GM12878 (cell line): ENCODE results near the gene DUS3L. TPM values are rescaled to one million over a fixed set of nuclear protein-coding genes. Genes with fewer than 3 reads are reported as not detected.

Experiments used
- ATAC-seq: fragments of 200-7000 bp; cut with Tn5 transposase; 3 replicates; pipeline ENCODE4 v1.9.1; 2020; ENCODE audit warnings: mild to moderate bottlenecking, moderate library complexity
- BruUV-seq: library from RNA; stranded (reverse); fragments of 400-500 nt; replicated peaks from 2 replicates; lab custom pipeline; 2021; lab: Mats Ljungman, UMichigan
- CTCF ChIA-PET: fragments of 300-600 bp; sonication (Branson Sonifier 250); formaldehyde crosslinking; extraction: SDS; loops from one replicate; lab custom pipeline; 2021; ENCODE audit warnings: inconsistent platforms; lab: Yijun Ruan, JAX
- POLR2A ChIA-PET: fragments of 350-600 bp; formaldehyde crosslinking; extraction: SDS; loops from one replicate; lab custom pipeline; 2021; ENCODE audit warnings: inconsistent platforms; lab: Charles Lee
- RAD21 ChIA-PET: fragments of 300-600 bp; sonication (Branson Sonifier 250); formaldehyde crosslinking; loops from one replicate; lab custom pipeline; 2023; ENCODE audit warnings: antibody characterized with exemption; ENCODE audit not compliant: unreplicated experiment; lab: Charles Lee
- SMC1A ChIA-PET: fragments of 300-600 bp; sonication (Branson Sonifier 250); formaldehyde crosslinking; loops from one replicate; lab custom pipeline; 2023; ENCODE audit not compliant: unreplicated experiment, uncharacterized antibody; lab: Charles Lee
- DNase-seq: peaks from one replicate; pipeline ENCODE4 v3.0.0-alpha.2; 2011; ENCODE audit warnings: low read depth, low spot score
- FAIRE-seq: peaks from 3 replicates; lab custom pipeline; 2011; peaks lifted over from hg19 to GRCh38; lab: Jason Lieb, UNC
- H2AFZ ChIP-seq: 2 replicates; pipeline ENCODE4 v1.6.0; 2011; ENCODE audit warnings: low read depth, low read length, control low read depth; ENCODE audit not compliant: control insufficient read depth
- H3K27ac ChIP-seq: 2 replicates; pipeline ENCODE4 v1.5.1; 2011; ENCODE audit warnings: control low read depth; ENCODE audit not compliant: control insufficient read depth, insufficient read depth
- H3K27me3 ChIP-seq, 2 experiments: replicated peaks in 1 of 2; 2 replicates each; pipeline versions ENCODE4 v1.6.0 to v1.6.1; 2011; ENCODE audit warnings: low read length in 1 of 2; ENCODE audit not compliant: control insufficient read depth in 2 of 2, insufficient read depth in 2 of 2
- H3K36me3 ChIP-seq, 2 experiments: 2 replicates each; pipeline ENCODE4 v1.5.1; 2011; ENCODE audit warnings: low read length in 1 of 2; ENCODE audit not compliant: control insufficient read depth in 2 of 2, insufficient read depth in 2 of 2
- H3K4me1 ChIP-seq: 2 replicates; pipeline ENCODE4 v1.6.1; 2011; ENCODE audit warnings: mild to moderate bottlenecking, low read length, moderate library complexity, mixed read lengths; ENCODE audit not compliant: control insufficient read depth, insufficient read depth
- H3K4me2 ChIP-seq: 2 replicates; pipeline ENCODE4 v1.6.0; 2011; ENCODE audit warnings: control low read depth; ENCODE audit not compliant: control insufficient read depth, insufficient read depth
- H3K4me3 ChIP-seq: fragments of 200-600 bp; sonication (generic); 2 replicates; pipeline ENCODE4 v1.5.1; 2016
- H3K79me2 ChIP-seq: 2 replicates; pipeline ENCODE4 v1.6.0; 2011; ENCODE audit warnings: low read length; ENCODE audit not compliant: control insufficient read depth, insufficient read depth
- H3K9ac ChIP-seq: 2 replicates; pipeline ENCODE4 v1.8.0; 2011; ENCODE audit warnings: low read length, control low read depth, mixed read lengths; ENCODE audit not compliant: control insufficient read depth, insufficient read depth
- H3K9me3 ChIP-seq: replicated peaks from 3 replicates; pipeline ENCODE4 v1.5.1; 2011; ENCODE audit warnings: mild to moderate bottlenecking, low read length; ENCODE audit not compliant: control insufficient read depth, insufficient read depth
- H4K20me1 ChIP-seq: 2 replicates; pipeline ENCODE4 v1.6.0; 2011; ENCODE audit not compliant: control insufficient read depth, insufficient read depth
- BRCA1 ChIP-seq: IDR thresholded peaks from 2 replicates; pipeline ENCODE4 v1.6.1; 2011; ENCODE audit warnings: low read depth, low read length, improper control_type of control experiment
- CBX3 ChIP-seq: fragments of 200-600 bp; sonication (generic); IDR thresholded peaks from 2 replicates; pipeline ENCODE4 v1.6.1; 2016; ENCODE audit warnings: low read depth, borderline replicate concordance
- CUX1 ChIP-seq: IDR thresholded peaks from 2 replicates; pipeline ENCODE4 v1.6.1; 2012; ENCODE audit warnings: improper control_type of control experiment, low read depth, low read length; ENCODE audit not compliant: insufficient replicate concordance
- EZH2 ChIP-seq: IDR thresholded peaks from 2 replicates; pipeline ENCODE4 v1.6.1; 2012; ENCODE audit warnings: low read depth, mild to moderate bottlenecking, control low read depth, inconsistent platforms, low read length, borderline replicate concordance; ENCODE audit not compliant: control insufficient read depth
- FOXM1 ChIP-seq: IDR thresholded peaks from 2 replicates; pipeline ENCODE4 v1.6.1; 2012; ENCODE audit warnings: low read depth, mild to moderate bottlenecking, inconsistent platforms, low read length, moderate library complexity
- JUND ChIP-seq: IDR thresholded peaks from 2 replicates; pipeline ENCODE4 v1.6.1; 2012; ENCODE audit warnings: low read depth, mild to moderate bottlenecking, low read length, improper control_type of control experiment, moderate library complexity
- MTA3 ChIP-seq: IDR thresholded peaks from 2 replicates; pipeline ENCODE4 v1.6.1; 2012; ENCODE audit warnings: low read length, inconsistent platforms, borderline replicate concordance
- NBN ChIP-seq: fragments of 450-650 bp; IDR thresholded peaks from 2 replicates; pipeline ENCODE4 v1.6.1; 2016
- NR2C2 ChIP-seq: IDR thresholded peaks from 2 replicates; pipeline ENCODE4 v1.6.1; 2011; ENCODE audit warnings: borderline replicate concordance, low read depth; ENCODE audit not compliant: control insufficient read depth, insufficient read length
- RAD51 ChIP-seq: fragments of 450-650 bp; IDR thresholded peaks from 2 replicates; pipeline ENCODE4 v1.6.1; 2016; ENCODE audit warnings: moderate library complexity, mild to moderate bottlenecking, inconsistent platforms
- SIN3A ChIP-seq: IDR thresholded peaks from 2 replicates; pipeline ENCODE4 v1.6.1; 2012; ENCODE audit warnings: low read depth, low read length, improper control_type of control experiment
- WGBS: methylation state at CpG from one replicate; pipeline ENCODE4 v1.1.6; 2016; ENCODE audit warnings: low lambda C conversion rate; ENCODE audit not compliant: insufficient replicate concordance, insufficient coverage; ENCODE audit errors: missing lambda C conversion rate; 5-methylcytosine and 5-hydroxymethylcytosine counted together
- in situ Hi-C: fragments of 300-500 bp; cut with MboI; formaldehyde crosslinking; loops from 9 replicates; pipeline ENCODE4 v1.14.3; 2018; ENCODE audit warnings: mixed read lengths
- intact Hi-C: fragments of 100-400 bp; cut with micrococcal nuclease; formaldehyde crosslinking; loops from one replicate; pipeline ENCODE4 v1.14.2; 2022; ENCODE audit not compliant: unreplicated experiment
- polyA plus RNA-seq, 11 experiments: library from polyadenylated mRNA; depleted of rRNA in 4 of 11; unstranded in 6 of 11; stranded (reverse) in 5 of 11; fragments of >200 nt; fragmentation: Nextera tagmentation in 4 of 11; fragmentation: Illumina TruSeq in 1 of 11; extraction: Ambion mirVana in 4 of 11; extraction: Trizol in 1 of 11; gene quantifications; 1 replicate in 1 of 11; 2 replicates in 10 of 11; pipeline versions ENCODE4 v1.2.1 to v1.2.3, GENCODE V29; 2011 to 2016; ENCODE audit warnings: inconsistent platforms in 2 of 11, missing spikeins in 2 of 11, low read depth in 1 of 11
- total RNA-seq, 4 experiments: library from RNA; depleted of rRNA in 3 of 4; stranded (reverse); fragments of >200 nt in 3 of 4; fragmentation: Illumina TruSeq in 1 of 4; extraction: Trizol in 1 of 4; gene quantifications; 2 replicates each; pipeline versions ENCODE4 v1.2.1 to v1.2.3, GENCODE V29; 2013 to 2021

Gene DUS3L
- total and polyA plus RNA-seq, 10 of the 15 experiments (the other 5 are each of a cell fraction or from before 2014, with no cell fraction given), result 0.64 to 47.6 (median 31.1) TPM

GRCh38 chr19:5827342-5827890 is 36.5 kb upstream of the DUS3L start:
- SMC1A ChIA-PET, result no interaction called here
- H3K79me2 ChIP-seq, result no peaks in the 10 kb centered on the region

More at GRCh38 chr19:5827342-5827890, 36.5 kb upstream of the DUS3L start:
- TF ChIP-seq EZH2 (no peak), MTA3 (no peak), CBX3 (no peak), NR2C2 (no peak), BRCA1 (no peak), RAD51 (no peak), JUND (no peak), CUX1 (no peak), FOXM1 (no peak), NBN (no peak), SIN3A (no peak)
- H3K4me1 ChIP-seq, result peaks cover 24% of the 10 kb centered on the region
- H4K20me1 ChIP-seq, result no peaks in the 10 kb centered on the region
- FAIRE-seq (no peak), ATAC-seq (no peak), DNase-seq (no peak)
- no TSS peak for BruUV-seq
- intact Hi-C loops (no loop called here), in situ Hi-C loops (no loop called here)
- H3K9ac ChIP-seq, result no peak overlapping the region
- H3K4me3 ChIP-seq, result no peak overlapping the region
- no peaks in the 10 kb centered on the region for H3K9me3 ChIP-seq
- peak overlapping the region; percentile 93 for H3K4me2 ChIP-seq
- 45% methylated on average over 15 of the region's 37 CpGs for WGBS
- H3K27ac ChIP-seq, result no peak overlapping the region
- H3K36me3 ChIP-seq, result no peaks in the 10 kb centered on the region
- peak overlapping the region; percentile 87 for H2AFZ ChIP-seq
- POLR2A ChIA-PET, result interaction anchor here (0.5 kb wide), 1 partner anchor 12 kb away, joined by 3 read pairs; no protein-coding TSS in a partner anchor
- CTCF ChIA-PET, result interaction anchor here (2.7 kb wide), 1 partner anchor 23 kb away, joined by 10 read pairs; no protein-coding TSS in a partner anchor
- RAD21 ChIA-PET, result no interaction called here
- peaks cover 0 to 4% of the 10 kb centered on the region in 2 experiments; a peak in 2 of 4 replicates for H3K27me3 ChIP-seq
